ENCODE data around the gene SPRN. TPM values are rescaled to one million over a fixed set of nuclear protein-coding genes. Genes with fewer than 3 reads are reported as not detected.

The SPRN gene
- total and polyA plus RNA-seq, 2 experiments from 2014 or later = 0.31 TPM

DNA sequence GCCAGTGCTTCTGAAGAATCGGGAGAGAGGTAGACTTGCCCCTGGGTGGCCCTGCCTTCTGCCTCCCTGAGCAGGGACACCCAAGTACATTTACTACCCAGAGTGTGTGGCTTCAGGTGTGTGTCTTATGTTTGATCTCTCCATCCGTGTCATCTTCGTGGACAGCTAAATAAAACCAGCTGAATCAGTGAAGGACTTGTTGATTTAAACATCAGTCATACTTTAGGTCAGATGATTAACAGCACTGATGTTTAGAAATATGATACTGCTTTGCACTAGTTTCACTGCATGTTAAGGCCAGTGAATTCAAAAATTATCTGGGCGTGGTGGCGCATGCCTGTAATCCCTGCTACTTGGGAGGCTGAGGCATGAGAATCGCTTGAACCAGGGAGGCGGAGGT, 26.5 kb downstream of the SPRN start:
- Histone ChIP-seq H3K27ac (ENCODE audit: low read depth) (no peak overlapping the region), H3K4me2 (no peak overlapping the region), H2AFZ (no peak overlapping the region), H3K79me2 (replicated peaks; ENCODE audit: insufficient read depth) (peaks cover 51% of the 10 kb centered on the region), H3K4me3 (no peak overlapping the region), H3K4me1 (ENCODE audit: insufficient read depth) (no peaks in the 10 kb centered on the region), H3K9me2 (ENCODE audit: insufficient read depth) (no peaks in the 10 kb centered on the region), H3F3A (replicated peaks; ENCODE audit: low read depth) (0 out of 2 replicates have a peak, but pooled peaks cover 3% of the 10 kb centered on the region), H4K20me1 (replicated peaks; ENCODE audit: insufficient read depth) (peaks cover 13% of the 10 kb centered on the region), H3K27me3 (ENCODE audit: insufficient read depth) (no peaks in the 10 kb centered on the region), H3K36me3 (ENCODE audit: insufficient read depth) (peaks cover 15% of the 10 kb centered on the region)
- Mint-ChIP-seq H3K27me3 (ENCODE audit: insufficient read depth, low read depth, poor library complexity) (peaks cover 8% of the 10 kb centered on the region), H3K4me3 (no peak overlapping the region), H3K9me3 (no peaks in the 10 kb centered on the region), H3K4me1 (peaks cover 9% of the 10 kb centered on the region), H3K27ac (no peak overlapping the region), H3K36me3 (ENCODE audit: low read depth) (peaks cover 64% of the 10 kb centered on the region)
- DNase-seq (ENCODE audit: low spot score) = no peak
- TF ChIP-seq ZNF114 (CRISPR knock-in tag; IDR thresholded peaks at IDR 0.05) = no peak
- TF ChIP-seq JUNB (IDR thresholded peaks at IDR 0.05; ENCODE audit: unreplicated experiment) = no peak
- no peak for TF ChIP-seq STAT1 (IDR thresholded peaks at IDR 0.05; ENCODE audit: unreplicated experiment)
- TF ChIP-seq ZNF331 (CRISPR knock-in tag; IDR thresholded peaks at IDR 0.05; ENCODE audit: low read depth) = no peak
- no peak for TF ChIP-seq EZH2 (IDR thresholded peaks at IDR 0.05; ENCODE audit: low read depth, unreplicated experiment)
- ATAC-seq = no peak

DNA sequence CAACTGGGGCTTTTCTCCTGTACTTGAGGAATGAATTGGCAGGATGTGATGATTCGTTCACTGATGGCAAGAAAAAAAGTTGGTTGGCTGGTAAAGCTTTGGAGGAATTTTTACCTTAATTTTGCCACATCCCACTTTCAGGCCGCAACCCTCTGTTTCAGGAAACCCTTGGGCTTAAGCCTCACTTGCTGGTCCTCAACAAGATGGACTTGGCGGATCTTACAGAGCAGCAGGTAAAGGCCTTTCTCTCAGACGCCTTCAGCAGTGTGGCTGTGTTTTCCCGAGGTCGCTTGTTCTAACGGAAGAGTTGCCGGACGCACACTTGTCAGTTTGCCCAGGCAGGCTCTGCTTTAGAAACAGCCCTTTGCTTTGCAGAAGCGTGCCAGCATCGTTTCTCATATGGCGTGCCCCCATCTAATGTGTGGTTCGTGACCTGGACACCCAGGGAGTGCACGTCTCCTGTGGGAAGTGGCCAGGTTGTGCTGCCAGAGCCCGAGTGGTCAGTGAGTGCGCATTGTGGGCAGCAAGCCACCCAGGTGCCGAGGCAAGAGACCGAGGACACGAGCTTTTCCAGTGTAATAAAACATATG, 28.3 kb downstream of the SPRN start:
- Mint-ChIP-seq H3K27me3 (ENCODE audit: insufficient read depth, low read depth, poor library complexity) (peaks cover 5% of the 10 kb centered on the region), H3K36me3 (ENCODE audit: low read depth) (peaks cover 51% of the 10 kb centered on the region), H3K27ac (no peak overlapping the region), H3K4me1 (peaks cover 9% of the 10 kb centered on the region), H3K9me3 (no peaks in the 10 kb centered on the region), H3K4me3 (peak overlapping the region; percentile 95; the same call in 2 of the 3 replicates)
- Histone ChIP-seq H3K79me2 (replicated peaks; ENCODE audit: insufficient read depth) (peaks cover 51% of the 10 kb centered on the region), H3K4me1 (ENCODE audit: insufficient read depth) (no peaks in the 10 kb centered on the region), H3K36me3 (ENCODE audit: insufficient read depth) (peaks cover 15% of the 10 kb centered on the region), H3K4me2 (no peak overlapping the region), H2AFZ (no peak overlapping the region), H3F3A (replicated peaks; ENCODE audit: low read depth) (0 out of 2 replicates have a peak, but pooled peaks cover 3% of the 10 kb centered on the region), H3K9me2 (ENCODE audit: insufficient read depth) (no peaks in the 10 kb centered on the region), H3K27me3 (ENCODE audit: insufficient read depth) (no peaks in the 10 kb centered on the region), H4K20me1 (replicated peaks; ENCODE audit: insufficient read depth) (peaks cover 13% of the 10 kb centered on the region), H3K27ac (ENCODE audit: low read depth) (no peak overlapping the region), H3K4me3 (no peak overlapping the region)
- DNase-seq (ENCODE audit: low spot score) (no peak), ATAC-seq (no peak)
- TF ChIP-seq EZH2 (IDR thresholded peaks at IDR 0.05; ENCODE audit: low read depth, unreplicated experiment) (no peak), STAT1 (IDR thresholded peaks at IDR 0.05; ENCODE audit: unreplicated experiment) (no peak)
- TF ChIP-seq, protein P1, sequence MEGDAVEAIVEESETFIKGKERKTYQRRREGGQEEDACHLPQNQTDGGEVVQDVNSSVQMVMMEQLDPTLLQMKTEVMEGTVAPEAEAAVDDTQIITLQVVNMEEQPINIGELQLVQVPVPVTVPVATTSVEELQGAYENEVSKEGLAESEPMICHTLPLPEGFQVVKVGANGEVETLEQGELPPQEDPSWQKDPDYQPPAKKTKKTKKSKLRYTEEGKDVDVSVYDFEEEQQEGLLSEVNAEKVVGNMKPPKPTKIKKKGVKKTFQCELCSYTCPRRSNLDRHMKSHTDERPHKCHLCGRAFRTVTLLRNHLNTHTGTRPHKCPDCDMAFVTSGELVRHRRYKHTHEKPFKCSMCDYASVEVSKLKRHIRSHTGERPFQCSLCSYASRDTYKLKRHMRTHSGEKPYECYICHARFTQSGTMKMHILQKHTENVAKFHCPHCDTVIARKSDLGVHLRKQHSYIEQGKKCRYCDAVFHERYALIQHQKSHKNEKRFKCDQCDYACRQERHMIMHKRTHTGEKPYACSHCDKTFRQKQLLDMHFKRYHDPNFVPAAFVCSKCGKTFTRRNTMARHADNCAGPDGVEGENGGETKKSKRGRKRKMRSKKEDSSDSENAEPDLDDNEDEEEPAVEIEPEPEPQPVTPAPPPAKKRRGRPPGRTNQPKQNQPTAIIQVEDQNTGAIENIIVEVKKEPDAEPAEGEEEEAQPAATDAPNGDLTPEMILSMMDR (conservative IDR thresholded peaks at IDR 0.05; ENCODE audit: low read depth in 2 of 2) = no peak

DNA sequence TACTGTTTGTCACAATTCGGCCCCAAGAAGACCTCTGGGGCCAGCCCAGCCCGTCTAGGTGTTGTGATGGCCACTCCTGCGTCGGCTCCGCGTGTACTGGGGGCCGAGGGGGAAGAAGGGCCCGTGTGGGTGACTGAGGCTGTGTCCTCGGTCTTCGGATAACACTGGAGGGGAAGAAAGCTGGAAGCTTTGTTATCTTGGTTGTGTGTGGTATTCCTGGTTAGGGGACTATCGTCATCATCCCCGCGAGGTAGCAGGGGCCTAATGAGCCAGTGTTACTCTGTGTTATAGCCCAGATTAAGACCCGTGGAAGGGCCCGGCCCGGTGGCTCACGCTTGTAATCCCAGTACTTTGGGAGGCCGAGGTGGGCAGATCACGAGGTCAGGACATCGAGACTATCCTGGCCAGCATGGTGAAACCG, 29.6 kb downstream of the SPRN start:
- Mint-ChIP-seq H3K9me3 (no peaks in the 10 kb centered on the region), H3K27ac (peak overlapping the region; percentile 82), H3K27me3 (ENCODE audit: insufficient read depth, low read depth, poor library complexity) (peaks cover 4% of the 10 kb centered on the region), H3K36me3 (ENCODE audit: low read depth) (peaks cover 44% of the 10 kb centered on the region), H3K4me3 (peak overlapping the region; percentile 95), H3K4me1 (peaks cover 9% of the 10 kb centered on the region)
- Histone ChIP-seq H2AFZ (peak overlapping the region; percentile 95), H3K4me2 (peak overlapping the region; percentile 99), H3K4me3 (peak overlapping the region; percentile 100), H3K36me3 (ENCODE audit: insufficient read depth) (peaks cover 10% of the 10 kb centered on the region), H3K9me2 (ENCODE audit: insufficient read depth) (no peaks in the 10 kb centered on the region), H3K79me2 (replicated peaks; ENCODE audit: insufficient read depth) (peaks cover 43% of the 10 kb centered on the region), H4K20me1 (replicated peaks; ENCODE audit: insufficient read depth) (peaks cover 5% of the 10 kb centered on the region; the same call in 1 of the 2 replicates), H3K27me3 (ENCODE audit: insufficient read depth) (no peaks in the 10 kb centered on the region), H3K4me1 (ENCODE audit: insufficient read depth) (no peaks in the 10 kb centered on the region), H3F3A (replicated peaks; ENCODE audit: low read depth) (0 out of 2 replicates have a peak, but pooled peaks cover 3% of the 10 kb centered on the region), H3K27ac (ENCODE audit: low read depth) (peak overlapping the region; percentile 91)
- no peak for DNase-seq (ENCODE audit: low spot score)
- peak; percentile 3; the same call in 1 of the 3 replicates for ATAC-seq
- no peak for TF ChIP-seq NANOG (IDR thresholded peaks at IDR 0.05; ENCODE audit: borderline replicate concordance)
- no peak for TF ChIP-seq ZNF114 (CRISPR knock-in tag; IDR thresholded peaks at IDR 0.05)
- TF ChIP-seq, protein P2, sequence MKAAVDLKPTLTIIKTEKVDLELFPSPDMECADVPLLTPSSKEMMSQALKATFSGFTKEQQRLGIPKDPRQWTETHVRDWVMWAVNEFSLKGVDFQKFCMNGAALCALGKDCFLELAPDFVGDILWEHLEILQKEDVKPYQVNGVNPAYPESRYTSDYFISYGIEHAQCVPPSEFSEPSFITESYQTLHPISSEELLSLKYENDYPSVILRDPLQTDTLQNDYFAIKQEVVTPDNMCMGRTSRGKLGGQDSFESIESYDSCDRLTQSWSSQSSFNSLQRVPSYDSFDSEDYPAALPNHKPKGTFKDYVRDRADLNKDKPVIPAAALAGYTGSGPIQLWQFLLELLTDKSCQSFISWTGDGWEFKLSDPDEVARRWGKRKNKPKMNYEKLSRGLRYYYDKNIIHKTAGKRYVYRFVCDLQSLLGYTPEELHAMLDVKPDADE (IDR thresholded peaks at IDR 0.05) = no peak

All from GM23338 (cell line).